GM19452 (cell line): ENCODE measurements around the gene CD180.

Experiments used
- ATAC-seq: cut with Tn5 transposase; IDR thresholded peaks from one replicate; pipeline ENCODE4 v1.9.1; 2021; ENCODE audit not compliant: unreplicated experiment

The CD180 gene

GRCh38 chr5:67214036-67214435 lies 17.4 kb upstream of the CD180 start:
- ATAC-seq = no peak

GRCh38 chr5:67211926-67212325 lies 15.3 kb upstream of the CD180 start:
- no peak for ATAC-seq

GRCh38 chr5:67209141-67209771 lies 12.7 kb upstream of the CD180 start:
- no peak for ATAC-seq

GRCh38 chr5:67208403-67208802 lies 11.8 kb upstream of the CD180 start:
- ATAC-seq = no peak

GRCh38 chr5:67206929-67207328 lies 10.3 kb upstream of the CD180 start:
- ATAC-seq = peak; percentile 75

GRCh38 chr5:67206461-67206860 lies 9.9 kb upstream of the CD180 start:
- ATAC-seq = no peak

GRCh38 chr5:67205981-67206380 lies 9.4 kb upstream of the CD180 start:
- ATAC-seq = no peak

GRCh38 chr5:67204821-67205220 lies 8.2 kb upstream of the CD180 start:
- no peak for ATAC-seq

- ATAC-seq = no peak
Measured at GRCh38 chr5:67203701-67204074, 7.1 kb upstream of the CD180 start.

- no peak for ATAC-seq
Measured at GRCh38 chr5:67202828-67203227, 6.2 kb upstream of the CD180 start.

- peak; percentile 15 for ATAC-seq
Measured at GRCh38 chr5:67201897-67202549, 5.4 kb upstream of the CD180 start.

GRCh38 chr5:67200809-67201562 lies 4.4 kb upstream of the CD180 start:
- peak; percentile 31 for ATAC-seq

- ATAC-seq = no peak
Measured at GRCh38 chr5:67199859-67200258, 3.3 kb upstream of the CD180 start.

GRCh38 chr5:67198917-67199316 lies 2.3 kb upstream of the CD180 start:
- ATAC-seq = no peak

GRCh38 chr5:67197536-67197935 lies 937 bp upstream of the CD180 start:
- no peak for ATAC-seq

- no peak for ATAC-seq
Measured at GRCh38 chr5:67195406-67196275, 958 bp downstream of the CD180 start.

- ATAC-seq = no peak
Measured at GRCh38 chr5:67194166-67194565, 2.4 kb downstream of the CD180 start.

- no peak for ATAC-seq
Measured at GRCh38 chr5:67193439-67193807, 3.2 kb downstream of the CD180 start.

GRCh38 chr5:67192719-67193438 lies 3.7 kb downstream of the CD180 start:
- no peak for ATAC-seq

GRCh38 chr5:67190861-67191260 lies 5.7 kb downstream of the CD180 start:
- no peak for ATAC-seq

GRCh38 chr5:67190410-67190809 lies 6.2 kb downstream of the CD180 start:
- no peak for ATAC-seq
